Psoas muscle (tissue), 8 donors: Measurements from ENCODE around the gene AKR1C1. TPM values are rescaled to one million over a fixed set of nuclear protein-coding genes. Genes with fewer than 3 reads are reported as not detected.
"Not testable (repeated sequence)": the region's sequence is repeated elsewhere in the genome, so short reads cannot be mapped to it uniquely, and the experiment has no call there.

Experiments used
- ATAC-seq, 4 donors: fragments of 200-7000 bp; cut with Tn5 transposase; one replicate each; pipeline ENCODE4 v1.9.1; 2020; ENCODE audit warnings: moderate library complexity in 3 of 4, mild to moderate bottlenecking in 2 of 4
- DNase-seq, 2 donors: peaks; one replicate each; pipeline ENCODE4 v3.0.0-alpha.2; 2020
- H3K27ac ChIP-seq: fragments of 200-600 bp; one replicate; pipeline ENCODE4 v1.8.0; 2022
- H3K27me3 ChIP-seq, 3 donors: fragments of 200-600 bp in 1 of 3; one replicate each; pipeline versions ENCODE4 v1.6.1 to v1.8.0; 2013 to 2022; ENCODE audit warnings: low read length in 2 of 3, mild to moderate bottlenecking in 2 of 3, moderate library complexity in 1 of 3; ENCODE audit not compliant: insufficient read depth in 3 of 3
- H3K36me3 ChIP-seq, 2 donors: fragments of 200-600 bp in 1 of 2; one replicate each; pipeline versions ENCODE4 v1.6.1 to v1.8.0; 2013 to 2022; ENCODE audit warnings: low read depth in 1 of 2, mild to moderate bottlenecking in 1 of 2, moderate library complexity in 1 of 2; ENCODE audit not compliant: insufficient read depth in 1 of 2
- H3K4me1 ChIP-seq: fragments of 200-600 bp; one replicate; pipeline ENCODE4 v1.8.0; 2022
- H3K4me3 ChIP-seq: fragments of 200-600 bp; one replicate; pipeline ENCODE4 v1.8.0; 2022; ENCODE audit warnings: mild to moderate bottlenecking
- H3K9me3 ChIP-seq: fragments of 200-600 bp; one replicate; pipeline ENCODE4 v1.8.0; 2022
- WGBS, 3 donors: extraction: QIAGEN DNeasy Blood & Tissue Kit; methylation state at CpG; one replicate each; pipeline versions ENCODE4 v1.1.6 to v1.1.7; 2013; 5-methylcytosine and 5-hydroxymethylcytosine counted together
- intact Hi-C, 2 donors: fragments of 100-400 bp; cut with DNase I; formaldehyde crosslinking; loops; one replicate each; pipeline versions ENCODE4 v1.11.0 to v1.14.2; 2022
- polyA plus RNA-seq, 3 donors: library from polyadenylated mRNA; stranded (reverse); fragments of 200-250 nt; gene quantifications; one replicate each; pipeline ENCODE4 v1.2.3, GENCODE V29; 2013
- total RNA-seq, 4 donors: library from RNA; stranded (reverse); fragmentation: NEBNext Ultra II Directional in 2 of 4; extraction: Animal tissue kit (Norgen Biotek cat#: 25700) in 2 of 4; gene quantifications; one replicate each; pipeline versions ENCODE4 v1.2.1 to v1.2.4, GENCODE V29; 2021 to 2023
- TF ChIP-seq, protein P1 (sequence below): fragments of 200-600 bp; IDR thresholded peaks from one replicate; pipeline ENCODE4 v1.8.0; 2022; ENCODE audit warnings: antibody characterized with exemption
- donor health status: healthy with polysubstance abuse.
- donor health status: DM: no; HTN: no; CAD: no; lungs with moderate emphysema.
- donor health status: Bipolar disorder and iron deficiency.
- donor health status: healthy.
- donor health status: DM: yes; HTN: yes; CAD: no.
- donor health status: DM: no; HTN: no; CAD: no.
- donor health status: DM: no; HTN: no; CAD: no.
- donor health status: DM: yes; HTN: yes; CAD: no.

The AKR1C1 gene
- total and polyA plus RNA-seq, 7 donors, result 36.5 to 1,974 (median 212) TPM

DNA sequence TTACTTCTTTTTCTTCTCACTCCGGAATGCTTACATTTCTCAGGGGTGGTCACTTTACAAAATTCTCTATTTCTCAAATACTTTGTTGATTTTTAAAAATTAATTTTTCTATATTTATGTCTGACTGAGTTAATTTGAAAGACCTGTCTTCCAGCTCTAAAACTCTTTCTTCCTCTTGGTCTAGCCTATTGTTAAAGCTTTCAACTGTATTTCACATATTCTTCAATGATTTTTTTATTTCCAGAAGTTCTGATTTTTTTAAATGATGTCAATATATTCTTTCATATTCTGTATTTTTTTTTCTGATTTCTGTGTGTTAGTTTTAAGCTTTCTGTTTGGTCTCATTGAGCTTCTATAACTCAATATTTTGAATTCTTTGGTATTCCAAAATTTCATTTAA, 67.8 kb downstream of the AKR1C1 start:
- Histone ChIP-seq H3K4me1 (no peaks in the 10 kb centered on the region), H3K9me3 (peaks cover 24% of the 10 kb centered on the region), H3K27ac (no peak overlapping the region), H3K36me3 (no peaks in the 10 kb centered on the region), H3K27me3 (peaks cover 0 to 2% (median 0%) of the 10 kb centered on the region in 3 donors), H3K4me3 (no peak overlapping the region)
- 94 to 100% (median 100%) methylated on average over 1 of the region's 1 CpG for WGBS, 3 donors
- intact Hi-C loops, result no loop called here
- ATAC-seq (no peak), DNase-seq (no peak)
- TF ChIP-seq, protein P1, sequence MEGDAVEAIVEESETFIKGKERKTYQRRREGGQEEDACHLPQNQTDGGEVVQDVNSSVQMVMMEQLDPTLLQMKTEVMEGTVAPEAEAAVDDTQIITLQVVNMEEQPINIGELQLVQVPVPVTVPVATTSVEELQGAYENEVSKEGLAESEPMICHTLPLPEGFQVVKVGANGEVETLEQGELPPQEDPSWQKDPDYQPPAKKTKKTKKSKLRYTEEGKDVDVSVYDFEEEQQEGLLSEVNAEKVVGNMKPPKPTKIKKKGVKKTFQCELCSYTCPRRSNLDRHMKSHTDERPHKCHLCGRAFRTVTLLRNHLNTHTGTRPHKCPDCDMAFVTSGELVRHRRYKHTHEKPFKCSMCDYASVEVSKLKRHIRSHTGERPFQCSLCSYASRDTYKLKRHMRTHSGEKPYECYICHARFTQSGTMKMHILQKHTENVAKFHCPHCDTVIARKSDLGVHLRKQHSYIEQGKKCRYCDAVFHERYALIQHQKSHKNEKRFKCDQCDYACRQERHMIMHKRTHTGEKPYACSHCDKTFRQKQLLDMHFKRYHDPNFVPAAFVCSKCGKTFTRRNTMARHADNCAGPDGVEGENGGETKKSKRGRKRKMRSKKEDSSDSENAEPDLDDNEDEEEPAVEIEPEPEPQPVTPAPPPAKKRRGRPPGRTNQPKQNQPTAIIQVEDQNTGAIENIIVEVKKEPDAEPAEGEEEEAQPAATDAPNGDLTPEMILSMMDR, result no peak

DNA sequence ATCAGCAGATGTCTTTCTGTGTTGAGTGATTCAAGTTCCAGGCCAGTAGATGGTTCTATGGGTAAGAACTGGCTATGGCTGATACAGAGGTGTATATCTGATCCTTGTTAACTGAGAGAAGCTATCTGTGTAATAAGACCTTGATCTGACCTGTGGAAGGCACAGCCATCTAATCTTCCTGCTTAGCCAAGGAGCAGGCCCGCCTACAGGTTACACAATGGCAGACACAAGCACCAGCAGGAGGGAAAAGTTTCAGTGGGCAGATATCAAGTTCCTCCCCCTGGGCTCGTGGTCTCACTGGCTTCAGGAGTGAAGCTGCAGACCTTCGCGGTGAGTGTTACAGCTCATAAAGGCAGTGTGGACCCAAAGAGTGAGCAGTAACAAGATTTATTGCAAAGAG, 68.4 kb downstream of the AKR1C1 start:
- H3K9me3 ChIP-seq, result peaks cover 24% of the 10 kb centered on the region
- H3K36me3 ChIP-seq, H3K27ac ChIP-seq, H3K4me3 ChIP-seq, ATAC-seq, intact Hi-C loops, H3K27me3 ChIP-seq, H3K4me1 ChIP-seq, DNase-seq: not testable (repeated sequence)
- 44 to 62% (median 61%) methylated on average over 4 of the region's 4 CpGs for WGBS, 3 donors

DNA sequence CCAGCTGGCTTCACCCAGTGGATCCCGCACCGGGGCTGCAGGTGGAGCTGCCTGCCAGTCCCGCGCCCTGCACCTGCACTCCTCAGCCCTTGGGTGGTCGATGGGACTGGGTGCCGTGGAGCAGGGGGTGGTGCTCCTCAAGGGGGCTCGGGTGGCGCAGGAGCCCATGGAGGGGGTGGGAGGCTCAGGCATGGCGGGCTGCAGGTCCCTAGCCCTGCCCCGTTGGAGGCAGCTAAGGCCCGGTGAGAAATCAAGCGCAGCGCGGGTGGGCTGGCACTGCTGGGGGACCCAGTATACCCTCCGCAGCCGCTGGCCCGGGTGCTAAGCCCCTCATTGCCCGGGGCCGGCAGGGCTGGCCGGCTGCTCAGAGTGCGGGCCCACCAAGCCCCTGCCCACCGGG, 69.2 kb downstream of the AKR1C1 start:
- ATAC-seq, intact Hi-C loops, H3K4me3 ChIP-seq, H3K4me1 ChIP-seq, H3K36me3 ChIP-seq, H3K27me3 ChIP-seq, H3K27ac ChIP-seq, DNase-seq: not testable (repeated sequence)
- H3K9me3 ChIP-seq, result peaks cover 24% of the 10 kb centered on the region
- WGBS, 3 donors, result 91 to 98% (median 93%) methylated on average over 15 to 22 of the region's 22 CpGs

Other genes with a start within 250 kb of the AKR1C1 start
- gene AKR1E2, start 137.2 kb upstream of the AKR1C1 start, total RNA-seq, result 1 to 10 TPM; 1.8 to 5.1 (median 3.4) TPM
- gene AKR1E2, start 137.2 kb upstream of the AKR1C1 start, polyA plus RNA-seq, result 1 to 10 TPM in 1 of 3 donors, under 1 TPM in 2; 0.65 to 1.8 (median 0.73) TPM
- gene AKR1C2, start 40.4 kb downstream of the AKR1C1 start, total RNA-seq, result 100 to 1,000 TPM in 2 of 4 donors, 10 to 100 TPM in 2; 38.7 to 982 (median 119) TPM
- gene AKR1C2, start 40.4 kb downstream of the AKR1C1 start, polyA plus RNA-seq, result 1,000 to 10,000 TPM in 1 of 3 donors, 100 to 1,000 TPM in 2; 124 to 2,054 (median 400) TPM
- 1,000 to 10,000 TPM in 1 of 4 donors, 10 to 100 TPM in 3; 20.6 to 1,247 (median 39.8) TPM for gene AKR1C3, start 131.0 kb downstream of the AKR1C1 start, total RNA-seq
- gene AKR1C3, start 131.0 kb downstream of the AKR1C1 start, polyA plus RNA-seq, result 100 to 1,000 TPM in 1 of 3 donors, 10 to 100 TPM in 2; 16.6 to 365 (median 33.7) TPM
- gene AKR1C8, start 221.7 kb downstream of the AKR1C1 start, total RNA-seq, result not detected
- gene AKR1C8, start 221.7 kb downstream of the AKR1C1 start, polyA plus RNA-seq, result not detected
- gene AKR1C4, start 233.4 kb downstream of the AKR1C1 start, total RNA-seq, result not detected
- not detected for gene AKR1C4, start 233.4 kb downstream of the AKR1C1 start, polyA plus RNA-seq